HG03439 (cell line): ENCODE measurements around the gene MAGIX.

ENCODE experiments used
- ATAC-seq: cut with Tn5 transposase; IDR thresholded peaks from one replicate; pipeline ENCODE4 v1.9.1; 2021; ENCODE audit warnings: mild to moderate bottlenecking, moderate library complexity; ENCODE audit not compliant: unreplicated experiment

Gene MAGIX

GRCh38 chrX:49179358-49179757, 16.8 kb downstream of the MAGIX start:
- ATAC-seq, result no peak

DNA sequence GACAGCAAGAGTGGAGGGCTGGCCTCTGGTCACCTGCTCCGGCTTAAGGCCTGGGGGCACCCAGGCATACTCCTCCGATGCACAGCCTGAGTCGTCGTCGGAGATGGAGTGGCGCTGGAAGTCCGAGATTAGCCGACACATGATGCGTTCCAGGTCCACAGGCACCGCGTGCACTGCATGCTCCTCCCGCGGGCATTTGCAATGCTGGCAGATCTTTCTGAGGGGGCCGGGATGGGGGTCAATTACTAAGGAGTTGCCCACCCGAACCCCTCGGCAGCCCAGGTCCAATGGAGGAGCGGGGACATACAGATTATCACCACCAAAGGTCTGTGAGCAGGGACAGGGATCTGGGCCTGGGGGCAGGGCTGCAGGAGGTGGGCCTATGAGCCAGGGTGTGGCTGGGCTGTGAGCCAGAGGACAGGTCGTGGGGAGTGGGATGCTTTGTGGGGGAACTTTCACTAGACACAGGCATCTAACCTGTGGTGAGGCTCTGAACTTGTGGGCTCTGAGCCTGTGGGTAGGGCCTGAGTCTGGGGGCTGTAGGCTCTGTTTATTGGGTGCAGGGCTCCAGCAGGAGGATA, 21.2 kb downstream of the MAGIX start:
- no peak for ATAC-seq

- no peak for ATAC-seq
Measured at GRCh38 chrX:49184294-49185281, 22.0 kb downstream of the MAGIX start.

- ATAC-seq, result no peak
Measured at GRCh38 chrX:49186125-49187027, 23.8 kb downstream of the MAGIX start, which contains the start of gene PRICKLE3. Gene PRICKLE3, minus strand, starts transcription at chrX:49186373. Its CDS starts 76 bp downstream, at chrX:49186297.

DNA sequence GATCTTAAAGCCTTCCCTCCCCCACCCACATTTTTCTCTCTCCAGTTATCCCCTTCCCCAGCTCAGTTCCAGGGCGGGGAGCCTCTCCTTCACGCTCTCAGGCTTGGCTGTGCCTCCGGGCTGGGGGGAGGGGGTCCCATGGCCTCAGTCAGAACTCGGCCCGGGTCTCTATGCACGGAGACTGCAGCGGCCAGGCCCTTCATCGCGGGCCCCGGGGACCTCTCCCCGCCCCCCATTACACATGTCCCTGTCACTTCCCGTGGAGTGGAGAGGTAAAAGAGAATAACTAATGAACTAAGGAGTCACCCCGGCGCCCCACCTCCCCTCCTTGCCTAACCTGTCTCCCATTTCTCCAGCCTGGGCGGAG, 24.5 kb downstream of the MAGIX start:
- ATAC-seq, result no peak

- ATAC-seq, result no peak
Measured at GRCh38 chrX:49187526-49187925, 25.0 kb downstream of the MAGIX start.

DNA sequence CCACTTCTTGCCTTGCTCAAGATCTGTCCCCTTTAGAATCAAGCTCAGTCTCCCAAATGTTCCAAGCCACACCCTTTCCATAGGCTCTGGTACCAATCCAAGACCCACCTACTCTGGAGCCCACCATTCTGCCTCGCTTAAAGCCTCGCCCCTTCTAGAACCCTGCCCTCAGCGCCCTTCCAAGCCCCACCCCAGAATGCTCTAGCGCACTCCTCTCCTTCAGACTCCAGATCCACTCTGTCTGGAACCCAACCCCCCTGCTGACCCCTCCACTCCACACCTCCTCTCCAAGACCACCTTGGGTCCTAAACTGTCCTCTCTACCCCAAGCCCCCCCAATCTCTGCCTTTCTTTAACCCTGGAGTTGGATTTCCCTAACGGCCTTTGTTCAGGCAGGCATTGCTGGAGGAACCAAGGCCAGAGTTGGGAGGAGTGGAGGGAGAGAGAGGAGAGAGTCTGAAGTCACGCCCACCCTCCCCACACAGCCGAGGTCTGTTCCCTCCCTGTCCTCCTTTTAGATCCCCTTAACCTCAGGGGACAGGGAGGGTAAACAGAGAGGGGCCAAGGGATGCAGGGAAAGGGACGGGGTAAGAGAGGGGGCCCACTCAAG, 26.0 kb downstream of the MAGIX start:
- ATAC-seq, result no peak

GRCh38 chrX:49189606-49190005, 27.0 kb downstream of the MAGIX start:
- ATAC-seq, result no peak

- peak; percentile 93 for ATAC-seq
Measured at GRCh38 chrX:49190821-49191573, 28.4 kb downstream of the MAGIX start.

- no peak for ATAC-seq
Measured at GRCh38 chrX:49191574-49192011, 29.0 kb downstream of the MAGIX start.

- no peak for ATAC-seq
Measured at GRCh38 chrX:49192722-49193328, 30.3 kb downstream of the MAGIX start.

DNA sequence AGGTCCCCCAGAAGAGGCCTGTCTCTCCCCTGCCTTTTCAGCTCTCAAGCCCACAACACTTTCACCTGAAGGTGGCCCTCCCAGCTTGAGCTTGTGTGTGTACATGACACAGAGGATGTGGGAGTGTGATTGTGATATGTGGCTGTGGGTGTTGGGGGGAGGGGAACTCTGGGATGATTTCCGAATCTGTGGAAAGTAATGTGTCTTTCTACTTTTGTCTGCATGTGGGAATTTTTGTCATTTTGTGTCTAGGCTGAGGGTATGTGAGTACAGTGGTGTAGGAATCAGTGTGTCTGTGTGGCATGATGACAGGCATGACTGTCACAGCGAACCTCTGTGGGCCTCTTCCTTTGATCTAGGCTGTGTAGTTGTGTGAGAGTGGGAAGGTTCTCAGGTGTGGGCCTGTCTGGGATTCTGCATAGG, 31.0 kb downstream of the MAGIX start:
- ATAC-seq, result no peak

GRCh38 chrX:49197543-49198087, 35.1 kb downstream of the MAGIX start:
- ATAC-seq, result no peak

DNA sequence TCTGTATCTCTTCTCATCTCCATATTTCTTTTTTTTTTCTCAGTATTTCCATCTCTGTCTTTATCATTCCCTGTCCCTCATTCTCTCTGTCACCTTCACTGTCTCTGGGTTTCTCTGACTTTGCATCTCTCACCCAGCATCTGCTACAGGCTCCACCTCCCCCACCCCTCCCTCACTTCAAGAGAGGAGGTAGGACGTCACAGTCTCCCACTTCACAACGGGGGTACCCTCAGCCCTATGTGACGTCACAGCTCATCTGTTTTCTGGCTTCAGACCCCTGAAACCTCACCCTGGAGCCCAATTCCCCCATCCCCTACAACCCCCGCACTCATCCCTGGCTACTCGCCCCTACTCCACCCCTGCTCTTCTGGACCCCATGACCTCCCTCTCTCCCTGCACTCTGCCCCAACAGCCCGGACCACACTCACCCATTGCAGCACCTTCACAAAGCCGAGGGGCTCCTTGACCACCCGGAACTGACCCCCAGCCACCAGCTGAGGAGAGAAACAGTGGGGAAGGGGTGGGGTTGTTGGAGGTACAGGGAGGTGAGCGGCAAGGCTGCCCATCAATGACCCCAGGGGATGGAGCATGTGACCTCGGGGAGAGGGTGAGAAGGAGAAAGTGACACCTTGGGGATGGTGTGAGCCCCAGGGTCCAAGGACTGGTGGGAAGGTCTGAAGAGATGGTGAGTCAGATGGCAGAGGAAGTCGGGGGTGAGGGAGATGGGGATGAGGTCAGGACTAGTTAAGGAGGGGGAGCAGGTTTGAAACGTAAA, 36.2 kb downstream of the MAGIX start:
- no peak for ATAC-seq

GRCh38 chrX:49199315-49199595, 36.7 kb downstream of the MAGIX start:
- no peak for ATAC-seq

DNA sequence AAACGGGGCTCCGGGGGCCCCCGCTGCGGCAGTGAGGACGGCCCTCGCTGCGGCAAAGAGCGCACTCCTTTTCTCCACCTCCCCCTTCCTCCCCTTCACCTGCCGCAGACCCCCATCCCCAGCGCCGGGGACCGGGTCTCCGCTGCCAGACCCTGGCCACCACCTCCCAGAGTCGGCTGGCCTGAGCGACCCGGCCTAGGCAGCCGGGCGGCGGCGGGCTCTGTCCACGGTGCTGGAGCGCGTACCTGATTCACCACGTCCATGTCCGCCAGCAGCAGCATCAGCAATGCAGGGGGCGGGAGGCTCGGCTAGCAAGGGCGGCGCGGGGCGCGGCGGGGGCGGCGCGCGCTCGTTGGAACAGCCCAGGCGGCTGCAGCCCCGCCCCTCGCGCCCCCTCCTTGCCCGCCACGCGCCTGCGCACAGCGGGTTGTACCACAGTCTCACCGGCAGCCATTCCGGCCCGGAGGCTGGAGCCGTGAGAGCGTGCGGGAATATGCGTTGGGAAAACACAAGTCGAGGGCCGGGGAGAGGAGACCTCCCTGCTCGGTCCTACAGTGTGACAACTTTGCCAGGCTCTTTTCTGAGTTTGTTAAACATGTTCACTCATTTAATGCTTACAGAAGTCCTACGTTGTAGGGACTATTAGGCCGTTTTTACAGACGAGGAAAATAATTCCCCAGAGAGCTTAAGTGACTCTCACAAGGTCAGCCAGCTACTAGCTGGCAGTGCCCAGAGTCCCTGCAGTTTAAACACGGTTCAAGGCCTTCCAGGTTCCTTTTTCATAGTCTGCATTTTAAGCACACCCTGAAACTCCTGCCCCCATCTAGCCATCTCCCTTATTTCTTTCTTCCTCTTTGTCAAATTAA, 37.6 kb downstream of the MAGIX start, which contains the start of gene SYP:
TSS of gene SYP (minus strand) at position 288 of the 866 bp plus-strand sequence. CDS start at position 281, 7 bp downstream.
- ATAC-seq, result peak; percentile 86

GRCh38 chrX:49202022-49202421, 39.5 kb downstream of the MAGIX start:
- ATAC-seq, result no peak

- no peak for ATAC-seq
Measured at GRCh38 chrX:49203536-49203935, 41.0 kb downstream of the MAGIX start.
